Measurements from ENCODE around the gene STARD3. TPM values are rescaled to one million over a fixed set of nuclear protein-coding genes. Genes with fewer than 3 reads are reported as not detected.

STARD3 gene
- total RNA-seq, 4 donors from 2014 or later: 21.0 to 62.3 (median 26.0) TPM

DNA sequence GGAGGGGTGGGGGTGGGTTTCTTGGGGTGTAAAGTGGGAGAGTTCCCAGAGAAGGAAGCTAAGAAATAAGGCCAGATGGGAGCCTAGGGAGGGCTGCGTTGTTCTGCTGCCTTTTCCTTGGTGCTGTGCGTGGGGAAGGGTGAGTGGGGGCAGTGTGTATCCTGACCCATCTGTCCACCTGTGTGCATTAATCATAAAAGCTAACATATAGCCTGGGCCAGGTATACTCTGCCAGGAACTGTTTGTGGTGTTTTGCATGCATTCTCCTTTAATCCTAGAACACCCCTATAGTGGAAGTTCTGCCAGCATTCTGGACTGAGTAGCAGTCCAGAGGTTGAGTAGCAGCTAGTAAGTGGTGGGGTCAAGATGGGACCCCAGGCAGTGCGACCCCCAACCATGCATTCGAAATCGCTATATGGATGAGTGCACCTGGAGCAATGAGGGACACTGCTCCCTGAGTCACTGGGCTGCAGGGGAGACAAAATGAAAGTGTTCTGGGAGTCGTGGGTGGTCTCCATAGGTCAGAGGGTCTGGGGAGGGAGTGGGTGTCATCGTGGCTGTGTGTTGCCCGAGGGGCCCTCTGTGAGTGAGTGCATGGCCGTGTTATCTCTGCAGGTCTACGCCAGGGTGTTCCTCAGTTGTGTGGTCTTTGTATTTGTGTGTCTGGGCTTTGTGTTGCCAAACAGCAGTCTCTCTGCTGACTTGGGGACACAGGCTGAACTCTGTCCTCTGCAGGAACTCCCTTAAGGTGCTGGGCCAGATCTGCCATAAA, 64.3 kb downstream of the STARD3 start:
- Histone ChIP-seq H3K4me1 (no peaks in the 10 kb centered on the region), H3K27ac (peak overlapping the region in 1 of 2 donors; percentile 81)
- intact Hi-C loops (cut with DNase I; ENCODE audit: low total_unique reads): no loop called here

DNA sequence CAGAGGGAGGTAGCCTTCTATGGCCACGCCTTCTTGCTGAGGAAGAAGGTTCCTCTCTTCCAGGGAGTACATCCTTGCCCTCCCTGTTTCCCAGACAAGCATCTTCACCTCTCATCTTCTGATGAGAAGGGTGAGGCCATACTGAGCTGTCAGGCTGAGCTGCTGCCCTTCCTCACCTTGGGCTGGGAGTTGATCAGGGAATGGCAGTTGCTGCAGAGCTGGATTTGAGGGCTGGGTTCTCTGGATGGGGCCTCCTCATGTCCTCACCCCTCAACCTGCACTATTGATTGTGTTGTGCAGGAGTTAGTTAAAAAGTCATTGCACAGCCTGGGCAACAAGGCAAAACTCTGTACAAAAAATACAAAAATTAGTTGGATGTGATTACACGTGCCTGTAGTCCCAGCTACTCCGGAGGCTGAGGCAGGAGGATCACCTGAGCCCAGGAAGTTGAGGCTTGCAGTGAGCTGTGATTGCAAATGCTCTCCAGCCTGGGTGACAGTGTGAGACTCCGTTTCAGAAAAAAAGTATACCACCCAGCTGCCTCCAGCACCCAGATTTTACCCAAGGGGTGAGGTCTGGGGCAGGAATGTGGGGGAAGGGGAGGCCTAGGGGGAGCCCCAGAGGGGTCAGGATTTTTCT, 65.0 kb downstream of the STARD3 start:
- no peaks in the 10 kb centered on the region for H3K4me1 ChIP-seq
- no peak overlapping the region for H3K27ac ChIP-seq
- no peaks in the 10 kb centered on the region for H3K27me3 ChIP-seq
- no peak for DNase-seq
- no peaks in the 10 kb centered on the region for H3K36me3 ChIP-seq
- intact Hi-C loops (cut with DNase I; ENCODE audit: low total_unique reads): no loop called here
- H3K4me3 ChIP-seq: no peak overlapping the region
- no peaks in the 10 kb centered on the region for H3K9me3 ChIP-seq
- no peak for TF ChIP-seq POLR2A (IDR thresholded peaks at IDR 0.05)
- no peak for TF ChIP-seq CTCF (IDR thresholded peaks at IDR 0.05)

More for the DNA sequence above, 64.3 kb downstream of the STARD3 start:
- TF ChIP-seq CTCF (IDR thresholded peaks at IDR 0.05): no peak
- Histone ChIP-seq H3K36me3 (no peaks in the 10 kb centered on the region), H3K9me3 (no peaks in the 10 kb centered on the region), H3K27me3 (no peaks in the 10 kb centered on the region), H3K4me3 (peak overlapping the region; percentile 61 to 86)
- DNase-seq: no peak

- Histone ChIP-seq H3K4me1 (no peaks in the 10 kb centered on the region), H3K27ac (no peak overlapping the region), H3K27me3 (no peaks in the 10 kb centered on the region), H3K36me3 (no peaks in the 10 kb centered on the region), H3K4me3 (no peak overlapping the region), H3K9me3 (no peaks in the 10 kb centered on the region)
- TF ChIP-seq CTCF (IDR thresholded peaks at IDR 0.05) (no peak), POLR2A (IDR thresholded peaks at IDR 0.05) (no peak)
- DNase-seq: no peak
- intact Hi-C loops (cut with DNase I; ENCODE audit: low total_unique reads): no loop called here
Observed at GRCh38 chr17:39702901-39703893, 66.3 kb downstream of the STARD3 start.

DNA sequence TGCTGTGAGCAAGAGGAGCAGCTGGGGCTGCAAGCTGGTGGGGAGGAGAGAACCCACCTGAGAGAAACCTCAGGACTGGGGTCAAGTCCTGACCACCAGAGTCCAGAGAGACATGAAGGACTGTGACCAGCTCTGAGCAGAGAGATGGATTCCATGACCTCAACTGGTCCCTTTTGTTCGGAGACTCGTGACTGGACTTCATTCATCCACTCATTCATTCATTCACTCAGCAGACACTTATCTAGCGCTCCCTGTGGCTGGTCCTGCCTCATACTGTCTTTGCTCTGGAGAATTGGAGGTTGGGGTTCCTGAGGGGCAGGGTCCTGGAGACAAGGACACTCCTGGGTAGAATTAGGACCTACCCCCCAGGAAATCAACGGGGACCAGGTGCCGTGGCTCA, 67.0 kb downstream of the STARD3 start:
- no peak for DNase-seq
- no peaks in the 10 kb centered on the region for H3K9me3 ChIP-seq
- H3K4me3 ChIP-seq: no peak overlapping the region
- intact Hi-C loops (cut with DNase I; ENCODE audit: low total_unique reads): no loop called here
- TF ChIP-seq CTCF (IDR thresholded peaks at IDR 0.05) (no peak), POLR2A (IDR thresholded peaks at IDR 0.05) (no peak)
- no peaks in the 10 kb centered on the region for H3K36me3 ChIP-seq
- H3K27ac ChIP-seq: no peak overlapping the region
- H3K4me1 ChIP-seq: no peaks in the 10 kb centered on the region
- no peaks in the 10 kb centered on the region for H3K27me3 ChIP-seq
